ENCODE data around the gene CAMK1D. TPM values are rescaled to one million over a fixed set of nuclear protein-coding genes. Genes with fewer than 3 reads are reported as not detected.

Gene CAMK1D
- total RNA-seq, 1 donor from 2014 or later = 7.6 TPM

DNA sequence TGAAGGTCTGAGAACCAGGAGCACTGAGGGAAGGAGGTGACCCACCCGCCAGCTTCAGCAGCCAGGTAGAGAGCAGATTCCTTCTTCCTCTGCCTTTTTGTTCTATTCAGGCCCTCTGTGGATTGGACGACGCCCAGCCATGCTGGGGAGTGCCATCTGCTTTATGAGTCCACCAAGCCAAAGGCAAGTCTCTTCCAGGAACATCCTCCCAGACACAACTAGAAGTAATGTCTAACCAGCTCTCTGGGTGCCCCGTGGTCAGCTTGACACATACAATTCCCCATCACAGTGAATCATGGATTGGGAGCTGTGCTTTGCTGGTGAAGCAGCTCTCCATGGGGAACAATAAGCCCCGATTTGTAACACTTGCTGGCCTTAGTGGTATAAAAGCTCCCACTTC, 526.9 kb downstream of the CAMK1D start:
- Mint-ChIP-seq H3K27ac (no peak overlapping the region), H3K4me3 (no peak overlapping the region)

DNA sequence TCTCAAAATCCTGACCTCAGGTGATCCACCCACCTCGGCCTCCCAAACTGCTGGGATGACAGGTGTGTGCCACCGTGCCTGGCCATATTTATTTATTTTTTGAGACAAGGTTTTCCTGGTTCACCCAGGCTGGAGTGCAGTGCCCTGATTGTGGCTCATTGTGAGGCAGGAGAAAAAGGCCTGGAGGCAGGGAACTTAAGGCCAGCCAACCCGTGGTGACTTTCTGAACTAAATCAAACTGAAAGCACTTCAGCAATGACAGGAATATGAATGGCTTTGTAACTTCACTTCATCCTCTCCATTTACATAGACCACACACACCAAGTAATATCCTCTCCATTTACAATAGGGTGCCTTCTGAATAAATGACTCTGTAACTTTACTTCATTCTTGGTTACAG, 527.8 kb downstream of the CAMK1D start:
- peaks cover 21% of the 10 kb centered on the region for H3K9me3 Mint-ChIP-seq
- H3K27ac Mint-ChIP-seq = no peak overlapping the region
- no peak overlapping the region for H3K4me3 Mint-ChIP-seq
- TF ChIP-seq, protein P1, sequence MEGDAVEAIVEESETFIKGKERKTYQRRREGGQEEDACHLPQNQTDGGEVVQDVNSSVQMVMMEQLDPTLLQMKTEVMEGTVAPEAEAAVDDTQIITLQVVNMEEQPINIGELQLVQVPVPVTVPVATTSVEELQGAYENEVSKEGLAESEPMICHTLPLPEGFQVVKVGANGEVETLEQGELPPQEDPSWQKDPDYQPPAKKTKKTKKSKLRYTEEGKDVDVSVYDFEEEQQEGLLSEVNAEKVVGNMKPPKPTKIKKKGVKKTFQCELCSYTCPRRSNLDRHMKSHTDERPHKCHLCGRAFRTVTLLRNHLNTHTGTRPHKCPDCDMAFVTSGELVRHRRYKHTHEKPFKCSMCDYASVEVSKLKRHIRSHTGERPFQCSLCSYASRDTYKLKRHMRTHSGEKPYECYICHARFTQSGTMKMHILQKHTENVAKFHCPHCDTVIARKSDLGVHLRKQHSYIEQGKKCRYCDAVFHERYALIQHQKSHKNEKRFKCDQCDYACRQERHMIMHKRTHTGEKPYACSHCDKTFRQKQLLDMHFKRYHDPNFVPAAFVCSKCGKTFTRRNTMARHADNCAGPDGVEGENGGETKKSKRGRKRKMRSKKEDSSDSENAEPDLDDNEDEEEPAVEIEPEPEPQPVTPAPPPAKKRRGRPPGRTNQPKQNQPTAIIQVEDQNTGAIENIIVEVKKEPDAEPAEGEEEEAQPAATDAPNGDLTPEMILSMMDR (IDR thresholded peaks at IDR 0.05; ENCODE audit: unreplicated experiment) = no peak
- peaks cover 14% of the 10 kb centered on the region for H3K27me3 Mint-ChIP-seq (ENCODE audit: low read depth)
- no peak for DNase-seq (ENCODE audit: low spot score in 2 of 2, unreplicated experiment in 2 of 2)
- H3K36me3 Mint-ChIP-seq = no peaks in the 10 kb centered on the region
- H3K4me1 Mint-ChIP-seq = no peaks in the 10 kb centered on the region

More for the DNA sequence above, 526.9 kb downstream of the CAMK1D start:
- peaks cover 21% of the 10 kb centered on the region for H3K9me3 Mint-ChIP-seq
- H3K27me3 Mint-ChIP-seq (ENCODE audit: low read depth) = peaks cover 19% of the 10 kb centered on the region
- no peak for DNase-seq (ENCODE audit: low spot score in 2 of 2, unreplicated experiment in 2 of 2)
- TF ChIP-seq, protein P1 (IDR thresholded peaks at IDR 0.05; ENCODE audit: unreplicated experiment) = no peak
- H3K4me1 Mint-ChIP-seq = no peaks in the 10 kb centered on the region
- no peaks in the 10 kb centered on the region for H3K36me3 Mint-ChIP-seq

DNA sequence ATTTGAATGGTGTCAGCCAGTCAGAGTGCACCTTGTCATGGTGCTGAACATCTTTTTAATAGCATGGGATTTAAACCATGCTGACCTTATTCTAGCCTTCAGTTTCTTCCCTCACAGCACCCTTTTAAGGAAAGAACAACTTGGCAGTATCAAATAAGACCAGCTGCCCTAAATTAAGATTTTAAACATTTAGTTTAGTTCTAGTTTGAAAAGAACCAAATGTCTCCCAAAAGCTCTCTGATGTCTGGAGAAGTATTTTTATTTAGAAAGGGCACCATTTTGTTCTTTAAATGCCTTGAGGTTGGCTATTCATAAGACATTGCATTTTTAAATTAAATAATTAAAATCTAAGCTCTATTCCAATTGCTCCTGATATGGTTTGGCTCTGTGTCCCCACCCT, 531.1 kb downstream of the CAMK1D start:
- H3K4me3 Mint-ChIP-seq = no peak overlapping the region
- no peaks in the 10 kb centered on the region for H3K36me3 Mint-ChIP-seq
- peaks cover 12% of the 10 kb centered on the region for H3K27me3 Mint-ChIP-seq (ENCODE audit: low read depth)
- TF ChIP-seq, protein P1 (IDR thresholded peaks at IDR 0.05; ENCODE audit: unreplicated experiment) = no peak
- H3K9me3 Mint-ChIP-seq = peaks cover 27% of the 10 kb centered on the region
- no peak overlapping the region for H3K27ac Mint-ChIP-seq
- H3K4me1 Mint-ChIP-seq = no peaks in the 10 kb centered on the region
- no peak for DNase-seq (ENCODE audit: low spot score in 2 of 2, unreplicated experiment in 2 of 2)

DNA sequence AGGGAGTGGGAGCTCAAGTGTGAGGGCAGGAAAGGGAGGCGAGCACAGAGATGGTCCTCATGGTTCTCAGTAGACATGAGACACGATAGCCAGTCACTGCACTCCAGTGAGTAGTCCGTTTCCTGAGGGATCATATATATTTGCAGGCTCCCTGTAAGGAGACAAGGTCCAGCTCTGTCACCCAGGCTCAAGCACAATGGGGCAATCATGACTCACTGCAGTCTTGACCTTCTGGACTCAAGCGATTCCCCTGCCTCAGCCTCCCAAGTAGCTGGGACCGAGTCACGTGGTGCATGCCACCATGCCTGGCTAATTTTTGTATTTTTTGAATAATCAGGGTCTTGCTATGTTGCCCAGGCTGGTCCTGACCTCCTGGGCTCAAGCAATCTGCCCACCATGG, 535.5 kb downstream of the CAMK1D start:
- Mint-ChIP-seq H3K4me3 (no peak overlapping the region), H3K9me3 (peaks cover 8% of the 10 kb centered on the region), H3K27ac (no peak overlapping the region), H3K27me3 (ENCODE audit: low read depth) (peaks cover 6% of the 10 kb centered on the region), H3K36me3 (no peaks in the 10 kb centered on the region), H3K4me1 (no peaks in the 10 kb centered on the region)
- TF ChIP-seq, protein P1 (IDR thresholded peaks at IDR 0.05; ENCODE audit: unreplicated experiment) = no peak
- no peak for DNase-seq (ENCODE audit: low spot score in 2 of 2, unreplicated experiment in 2 of 2)

Small RNA genes within 50 kb of the gene (microRNA-seq; reads per million reads assigned to microRNA genes)
- gene MIR4480 (not detected), gene MIR4481 (not detected), gene MIR548Q (not detected)

Other genes starting within 250 kb of the CAMK1D start
- gene SEC61A2, start 219.9 kb upstream of the CAMK1D start, total RNA-seq = 23.9 to 27.7 TPM (median 24.5 TPM) in 3 replicates
- gene NUDT5, start 153.7 kb upstream of the CAMK1D start, total RNA-seq = 51.0 to 58.6 TPM (median 54.1 TPM) in 3 replicates
- gene CDC123, start 153.4 kb upstream of the CAMK1D start, total RNA-seq = 60.2 to 65.7 TPM (median 60.8 TPM) in 3 replicates

Measured in mesothelial cell of epicardium (in vitro differentiated cells).